ENCODE measurements around the gene ADAP1. TPM values are rescaled to one million over a fixed set of nuclear protein-coding genes. Genes with fewer than 3 reads are reported as not detected.

The ADAP1 gene
- total and polyA plus RNA-seq, 2 of the 13 experiments (the other 11 are each of a cell fraction or from before 2014, with no cell fraction given) = 10.5 to 24.6 TPM

- ChIA-PET CTCF (ENCODE audit: low intra/inter-chr PET ratio, low total read pairs) (no interaction called here), POLR2A (interaction anchor here (1.7 kb wide), 1 partner anchor 81 kb away, joined by 4 read pairs; no protein-coding TSS in a partner anchor)
- Histone ChIP-seq H3K9me3 (ENCODE audit: low read length) (no peaks in the 10 kb centered on the region), H3K79me2 (ENCODE audit: insufficient read depth, low read length) (no peaks in the 10 kb centered on the region), H3K4me3 (replicated peaks in 1 of 3; ENCODE audit: insufficient read depth in 1 of 3, low read depth in 2 of 3, low read length in 3 of 3) (no peak overlapping the region), H3K27ac (ENCODE audit: extremely low read length, insufficient read depth, low read length) (no peak overlapping the region), H3K36me3 (replicated peaks in 1 of 2; ENCODE audit: control insufficient read depth in 1 of 2, insufficient read depth in 2 of 2, low read length in 2 of 2) (peaks cover 22 to 51% of the 10 kb centered on the region in 2 experiments), H4K20me1 (ENCODE audit: insufficient read depth, low read length) (no peaks in the 10 kb centered on the region), H3K4me1 (ENCODE audit: insufficient read depth, low read length) (peaks cover 9% of the 10 kb centered on the region), H3K27me3 (ENCODE audit: control insufficient read depth in 1 of 2, insufficient read depth in 2 of 2, low read length in 2 of 2) (no peaks in the 10 kb centered on the region), H2AFZ (ENCODE audit: low read length) (no peak overlapping the region), H3K9ac (ENCODE audit: insufficient read depth, low read depth, low read length) (no peak overlapping the region), H3K4me2 (ENCODE audit: low read depth, low read length) (no peak overlapping the region)
- BruUV-seq (replicated peaks) = no TSS peak
- FAIRE-seq = no peak
- WGBS (ENCODE audit: low lambda C conversion rate) = 97% methylated on average over 38 of the region's 42 CpGs
- in situ Hi-C loops (cut with HindIII; ENCODE audit: extremely low pct_ligation_motif_present, low pct_unique_long_range_greater_than_20kb) = no loop called here
- ATAC-seq = no peak
- TF ChIP-seq POLR2G (IDR thresholded peaks at IDR 0.05; ENCODE audit: low read depth, low read length) = peak; percentile 37; the same call in 1 of the 2 replicates
- peak; percentile 4 for TF ChIP-seq AGO1 (IDR thresholded peaks at IDR 0.05; ENCODE audit: low read depth, low read length, poor library complexity, severe bottlenecking)
- TF ChIP-seq NCOA2 (CRISPR knock-in tag; IDR thresholded peaks at IDR 0.05) = no peak
- TF ChIP-seq AGO2 (optimal IDR thresholded peaks at IDR 0.05; ENCODE audit: low read depth, low read length) = peak; percentile 86
- TF ChIP-seq, protein P1, sequence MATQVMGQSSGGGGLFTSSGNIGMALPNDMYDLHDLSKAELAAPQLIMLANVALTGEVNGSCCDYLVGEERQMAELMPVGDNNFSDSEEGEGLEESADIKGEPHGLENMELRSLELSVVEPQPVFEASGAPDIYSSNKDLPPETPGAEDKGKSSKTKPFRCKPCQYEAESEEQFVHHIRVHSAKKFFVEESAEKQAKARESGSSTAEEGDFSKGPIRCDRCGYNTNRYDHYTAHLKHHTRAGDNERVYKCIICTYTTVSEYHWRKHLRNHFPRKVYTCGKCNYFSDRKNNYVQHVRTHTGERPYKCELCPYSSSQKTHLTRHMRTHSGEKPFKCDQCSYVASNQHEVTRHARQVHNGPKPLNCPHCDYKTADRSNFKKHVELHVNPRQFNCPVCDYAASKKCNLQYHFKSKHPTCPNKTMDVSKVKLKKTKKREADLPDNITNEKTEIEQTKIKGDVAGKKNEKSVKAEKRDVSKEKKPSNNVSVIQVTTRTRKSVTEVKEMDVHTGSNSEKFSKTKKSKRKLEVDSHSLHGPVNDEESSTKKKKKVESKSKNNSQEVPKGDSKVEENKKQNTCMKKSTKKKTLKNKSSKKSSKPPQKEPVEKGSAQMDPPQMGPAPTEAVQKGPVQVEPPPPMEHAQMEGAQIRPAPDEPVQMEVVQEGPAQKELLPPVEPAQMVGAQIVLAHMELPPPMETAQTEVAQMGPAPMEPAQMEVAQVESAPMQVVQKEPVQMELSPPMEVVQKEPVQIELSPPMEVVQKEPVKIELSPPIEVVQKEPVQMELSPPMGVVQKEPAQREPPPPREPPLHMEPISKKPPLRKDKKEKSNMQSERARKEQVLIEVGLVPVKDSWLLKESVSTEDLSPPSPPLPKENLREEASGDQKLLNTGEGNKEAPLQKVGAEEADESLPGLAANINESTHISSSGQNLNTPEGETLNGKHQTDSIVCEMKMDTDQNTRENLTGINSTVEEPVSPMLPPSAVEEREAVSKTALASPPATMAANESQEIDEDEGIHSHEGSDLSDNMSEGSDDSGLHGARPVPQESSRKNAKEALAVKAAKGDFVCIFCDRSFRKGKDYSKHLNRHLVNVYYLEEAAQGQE (IDR thresholded peaks at IDR 0.05; ENCODE audit: borderline replicate concordance in 1 of 2, low read depth in 1 of 2, low read length in 2 of 2) = peak; percentile 8 to 50; a peak in 3 of 4 replicates
- TF ChIP-seq MIER2 (CRISPR knock-in tag; IDR thresholded peaks at IDR 0.05) = no peak
- TF ChIP-seq, protein P2, sequence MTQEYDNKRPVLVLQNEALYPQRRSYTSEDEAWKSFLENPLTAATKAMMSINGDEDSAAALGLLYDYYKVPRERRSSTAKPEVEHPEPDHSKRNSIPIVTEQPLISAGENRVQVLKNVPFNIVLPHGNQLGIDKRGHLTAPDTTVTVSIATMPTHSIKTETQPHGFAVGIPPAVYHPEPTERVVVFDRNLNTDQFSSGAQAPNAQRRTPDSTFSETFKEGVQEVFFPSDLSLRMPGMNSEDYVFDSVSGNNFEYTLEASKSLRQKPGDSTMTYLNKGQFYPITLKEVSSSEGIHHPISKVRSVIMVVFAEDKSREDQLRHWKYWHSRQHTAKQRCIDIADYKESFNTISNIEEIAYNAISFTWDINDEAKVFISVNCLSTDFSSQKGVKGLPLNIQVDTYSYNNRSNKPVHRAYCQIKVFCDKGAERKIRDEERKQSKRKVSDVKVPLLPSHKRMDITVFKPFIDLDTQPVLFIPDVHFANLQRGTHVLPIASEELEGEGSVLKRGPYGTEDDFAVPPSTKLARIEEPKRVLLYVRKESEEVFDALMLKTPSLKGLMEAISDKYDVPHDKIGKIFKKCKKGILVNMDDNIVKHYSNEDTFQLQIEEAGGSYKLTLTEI (CRISPR knock-in tag; conservative IDR thresholded peaks at IDR 0.05) = no peak
- DNase-seq (ENCODE audit: low spot score) = no peak
- intact Hi-C loops (cut with micrococcal nuclease; ENCODE audit: unreplicated experiment) = no loop called here
These were observed 58.0 kb downstream of the ADAP1 start for GRCh38 chr7:896346-897075.
